K562 (cell line): ENCODE results near the gene MYCBP2. TPM values are rescaled to one million over a fixed set of nuclear protein-coding genes. Genes with fewer than 3 reads are reported as not detected.

Experiments used
- CCNT2 ChIP-seq: IDR thresholded peaks from 2 replicates; pipeline ENCODE4 v1.6.1; 2011; ENCODE audit warnings: borderline replicate concordance, low read depth, mild to moderate bottlenecking, moderate library complexity, mixed read lengths, low read length; ENCODE audit not compliant: insufficient read length; ENCODE audit errors: extremely low read depth
- CEBPG ChIP-seq, 3 experiments: fragments of 200-800 bp in 1 of 3; sonication (Bioruptor generic) in 1 of 3; sonication (generic) in 1 of 3; formaldehyde crosslinking in 1 of 3; IDR thresholded peaks in 2 of 3; conservative IDR thresholded peaks in 1 of 3; 2 replicates each; pipeline versions ENCODE4 v1.6.1 to v1.8.0; 2016 to 2022; ENCODE audit warnings: missing compliant biosample characterization in 2 of 3, missing genetic modification characterization in 2 of 3, mild to moderate bottlenecking in 1 of 3, missing genetic modification reagents in 1 of 3
- ETV6 ChIP-seq, 3 experiments: fragments of 150-350 bp in 1 of 3; sonication (generic) in 1 of 3; formaldehyde crosslinking in 1 of 3; IDR thresholded peaks; 2 replicates each; pipeline versions ENCODE4 v1.6.1 to v1.8.0; 2014 to 2022; ENCODE audit warnings: borderline replicate concordance in 2 of 3, low read depth in 2 of 3, antibody characterized with exemption in 1 of 3, low read length in 1 of 3, mild to moderate bottlenecking in 1 of 3, missing genetic modification reagents in 1 of 3
- FOXK2 ChIP-seq, 2 experiments: fragments of 450-650 bp; IDR thresholded peaks in 1 of 2; conservative IDR thresholded peaks in 1 of 2; 2 replicates each; pipeline ENCODE4 v1.6.1; 2016; ENCODE audit warnings: low read depth in 2 of 2, mild to moderate bottlenecking in 1 of 2
- HNRNPK ChIP-seq: fragments of 200-400 bp; formaldehyde crosslinking; IDR thresholded peaks from one replicate; pipeline ENCODE4 v1.6.1; 2018; ENCODE audit warnings: mild to moderate bottlenecking, low read depth, low read length; ENCODE audit not compliant: poor library complexity, severe bottlenecking
- MAZ ChIP-seq, 2 experiments: fragments of 450-650 bp in 1 of 2; sonication (generic) in 1 of 2; formaldehyde crosslinking; IDR thresholded peaks in 1 of 2; conservative IDR thresholded peaks in 1 of 2; 2 replicates each; pipeline versions ENCODE4 v1.4.0 to v1.5.0; 2020; ENCODE audit warnings: mild to moderate bottlenecking in 1 of 2, missing genetic modification reagents in 1 of 2
- MGA ChIP-seq: fragments of 450-650 bp; IDR thresholded peaks from 2 replicates; pipeline ENCODE4 v1.6.1; 2016; ENCODE audit warnings: mild to moderate bottlenecking, moderate library complexity
- TFAP4 ChIP-seq: sonication (generic); formaldehyde crosslinking; IDR thresholded peaks from 2 replicates; pipeline ENCODE4 v1.8.0; 2022; ENCODE audit warnings: missing genetic modification reagents, mild to moderate bottlenecking, moderate library complexity, borderline replicate concordance
- TOE1 ChIP-seq, 2 experiments: fragments of 450-650 bp in 1 of 2; sonication (generic) in 1 of 2; formaldehyde crosslinking in 1 of 2; IDR thresholded peaks; 2 replicates each; pipeline versions ENCODE4 v1.7.1 to v1.8.0; 2016 to 2022; ENCODE audit warnings: borderline replicate concordance in 2 of 2, mild to moderate bottlenecking in 2 of 2, antibody characterized with exemption in 1 of 2, inconsistent platforms in 1 of 2, low read depth in 1 of 2, missing genetic modification reagents in 1 of 2, moderate library complexity in 1 of 2
- XRCC5 ChIP-seq: fragments of 200-400 bp; formaldehyde crosslinking; IDR thresholded peaks from 2 replicates; pipeline ENCODE4 v1.6.1; 2017; ENCODE audit warnings: low read depth, mild to moderate bottlenecking, low read length
- polyA plus RNA-seq, 8 experiments: library from polyadenylated mRNA; depleted of rRNA in 4 of 8; stranded (reverse) in 5 of 8; unstranded in 3 of 8; fragments of >200 nt; fragmentation: Nextera tagmentation in 2 of 8; fragmentation: Illumina TruSeq in 1 of 8; extraction: Ambion mirVana in 2 of 8; extraction: Trizol in 1 of 8; gene quantifications; 2 replicates each; pipeline versions ENCODE4 v1.2.1 to v1.2.3, GENCODE V29; 2011 to 2014; ENCODE audit warnings: inconsistent platforms in 1 of 8, missing spikeins in 1 of 8
- total RNA-seq, 7 experiments: library from RNA; depleted of rRNA in 6 of 7; stranded (reverse); fragments of >200 nt in 6 of 7; fragmentation: Illumina TruSeq in 2 of 7; extraction: Trizol in 2 of 7; gene quantifications; 2 replicates each; pipeline versions ENCODE4 v1.2.1 to v1.2.3, GENCODE V29; 2011 to 2021; ENCODE audit warnings: low replicate concordance in 1 of 7

MYCBP2 gene
- total and polyA plus RNA-seq, 9 of the 15 experiments (the other 6 are each of a cell fraction or from before 2014, with no cell fraction given), result 13.2 to 47.2 (median 28.9) TPM

- peak; percentile 58 for TF ChIP-seq MGA
- no peak for TF ChIP-seq XRCC5
- 0 out of 2 replicates have a peak, but pooled peaks have one; percentile 16 for TF ChIP-seq TOE1 (IDR thresholded peaks at IDR 0.05; ENCODE audit: borderline replicate concordance)
- no peak for TF ChIP-seq TOE1 (CRISPR knock-in tag; IDR thresholded peaks at IDR 0.05; ENCODE audit: borderline replicate concordance, low read depth)
- TF ChIP-seq MAZ (CRISPR knock-in tag; conservative IDR thresholded peaks at IDR 0.05 in 1 of 2, IDR thresholded peaks at IDR 0.05 in 1 of 2), result peak in 1 of 2 experiments; percentile 0; a peak in 3 of 4 replicates
- TF ChIP-seq FOXK2 (conservative IDR thresholded peaks at IDR 0.05 in 1 of 2, IDR thresholded peaks at IDR 0.05 in 1 of 2; ENCODE audit: low read depth in 2 of 2), result peak; percentile 94 to 96
- no peak for TF ChIP-seq CCNT2
- TF ChIP-seq CEBPG (CRISPR knock-in tag; IDR thresholded peaks at IDR 0.05), result no peak
- peak in 1 of 2 experiments; percentile 34; a peak in 1 of 4 replicates for TF ChIP-seq CEBPG (tag; conservative IDR thresholded peaks at IDR 0.05 in 1 of 2, IDR thresholded peaks at IDR 0.05 in 1 of 2)
- no peak for TF ChIP-seq TFAP4 (CRISPR knock-in tag)
- TF ChIP-seq HNRNPK, result peak; percentile 29
- no peak for TF ChIP-seq ETV6 (IDR thresholded peaks at IDR 0.05; ENCODE audit: borderline replicate concordance in 1 of 2, low read depth in 2 of 2, low read length in 1 of 2)
- TF ChIP-seq ETV6 (CRISPR knock-in tag; IDR thresholded peaks at IDR 0.05; ENCODE audit: borderline replicate concordance), result no peak
These were observed 300.5 kb downstream of the MYCBP2 start (continued) for GRCh38 chr13:77026255-77026860.
